PFSK-1 (cell line): ENCODE results near the gene ZNF202.

ENCODE experiments used
- FOXP2 ChIP-seq: optimal IDR thresholded peaks from 2 replicates; pipeline ENCODE3; 2011; ENCODE audit warnings: borderline replicate concordance, control low read depth, inconsistent platforms; ENCODE audit not compliant: insufficient read depth; ENCODE audit errors: extremely low read length, extremely low read depth
- POLR2AphosphoS5 ChIP-seq: IDR thresholded peaks from 2 replicates; pipeline ENCODE4 v1.6.1; 2012; ENCODE audit warnings: low read depth, mild to moderate bottlenecking, control low read depth, low read length, moderate library complexity
- REST ChIP-seq, 2 experiments: IDR thresholded peaks; 2 replicates each; pipeline versions ENCODE4 v1.6.1 to v1.8.0; 2011 to 2012; ENCODE audit warnings: low read depth in 2 of 2, low read length in 2 of 2, control low read depth in 1 of 2, inconsistent platforms in 1 of 2, mild to moderate bottlenecking in 1 of 2, moderate library complexity in 1 of 2; ENCODE audit not compliant: insufficient read depth in 1 of 2
- SIN3A ChIP-seq: IDR thresholded peaks from 2 replicates; pipeline ENCODE4 v1.6.1; 2012; ENCODE audit warnings: mild to moderate bottlenecking, low read length, moderate library complexity, borderline replicate concordance; ENCODE audit not compliant: insufficient read depth
- TAF1 ChIP-seq: IDR thresholded peaks from 2 replicates; pipeline ENCODE4 v1.6.1; 2012; ENCODE audit warnings: low read length, control low read depth, borderline replicate concordance; ENCODE audit not compliant: insufficient read depth

GRCh38 chr11:123681030-123681429, 60.4 kb downstream of the ZNF202 start:
- TF ChIP-seq REST (IDR thresholded peaks at IDR 0.05; ENCODE audit: insufficient read depth in 1 of 2, low read depth in 2 of 2, low read length in 2 of 2) (no peak), POLR2AphosphoS5 (no peak), TAF1 (no peak), SIN3A (no peak), FOXP2 (no peak)
